Transverse colon (tissue), 4 donors: Measurements from ENCODE around the gene SLC35F3. TPM values are rescaled to one million over a fixed set of nuclear protein-coding genes. Genes with fewer than 3 reads are reported as not detected.

ENCODE experiments used
- DNase-seq: peaks from one replicate; pipeline ENCODE4 v3.0.0-alpha.2; 2019
- H3K27ac ChIP-seq, 4 donors: fragments of 200-600 bp; sonication (generic); 2 replicates each; pipeline ENCODE4 v1.5.1; 2016 to 2018; ENCODE audit warnings: inconsistent platforms in 4 of 4
- H3K27me3 ChIP-seq: fragments of 200-600 bp; sonication (generic); 2 replicates; pipeline ENCODE4 v1.5.1; 2017; ENCODE audit warnings: inconsistent platforms
- H3K36me3 ChIP-seq, 4 donors: fragments of 200-600 bp; sonication (generic); 2 replicates each; pipeline ENCODE4 v1.5.1; 2017 to 2019; ENCODE audit warnings: inconsistent platforms in 4 of 4
- H3K4me1 ChIP-seq, 4 donors: fragments of 200-600 bp; sonication (generic); 2 replicates each; pipeline ENCODE4 v1.5.1; 2017 to 2020; ENCODE audit warnings: inconsistent platforms in 4 of 4
- H3K4me3 ChIP-seq, 4 donors: fragments of 200-600 bp; sonication (generic); 1 replicate in 1 of 4; 2 replicates in 3 of 4; pipeline versions ENCODE4 v1.5.1 to v1.6.1; 2017 to 2019; ENCODE audit warnings: inconsistent platforms in 4 of 4
- H3K9me3 ChIP-seq, 2 donors: fragments of 200-600 bp; sonication (generic); 2 replicates each; pipeline ENCODE4 v1.5.1; 2017 to 2019; ENCODE audit warnings: inconsistent platforms in 2 of 2
- CTCF ChIP-seq, 5 experiments: fragments of 200-600 bp in 3 of 5; fragments of 450-650 bp in 2 of 5; sonication (generic) in 3 of 5; IDR thresholded peaks; 1 replicate in 2 of 5; 2 replicates in 3 of 5; pipeline ENCODE4 v1.5.1; 2016 to 2017; ENCODE audit warnings: antibody characterized with exemption in 5 of 5, inconsistent platforms in 3 of 5, mild to moderate bottlenecking in 2 of 5, moderate library complexity in 1 of 5
- EP300 ChIP-seq: sonication (generic); formaldehyde crosslinking; IDR thresholded peaks from one replicate; pipeline ENCODE4 v1.6.1; 2017; ENCODE audit warnings: antibody characterized with exemption, low read depth
- POLR2A ChIP-seq: fragments of 450-650 bp; IDR thresholded peaks from one replicate; pipeline ENCODE4 v1.6.1; 2016; ENCODE audit warnings: antibody characterized with exemption, mild to moderate bottlenecking, moderate library complexity
- POLR2AphosphoS5 ChIP-seq, 3 donors: sonication (generic); formaldehyde crosslinking; IDR thresholded peaks; one replicate each; pipeline ENCODE4 v1.6.1; 2016; ENCODE audit warnings: antibody characterized with exemption in 3 of 3
- WGBS, 2 donors: methylation state at CpG; one replicate each; pipeline ENCODE4 v1.1.5; 2018; ENCODE audit warnings: low coverage in 1 of 2; 5-methylcytosine and 5-hydroxymethylcytosine counted together
- in situ Hi-C, 4 donors: fragments of 200-750 bp; cut with MboI; loops; one replicate each; pipeline versions ENCODE4 v1.15.0 to v1.15.1; 2017; ENCODE audit warnings: low sequenced_read_pairs in 3 of 4, low pct_ligation_motif_present in 1 of 4, low pct_unique_long_range_greater_than_20kb in 1 of 4
- intact Hi-C: fragments of 100-400 bp; cut with DNase I; formaldehyde crosslinking; loops from one replicate; pipeline ENCODE4 v1.15.1; 2023; ENCODE audit warnings: low total_unique reads
- total RNA-seq, 4 donors: library from RNA; depleted of rRNA; stranded (reverse); fragments of >200 nt; gene quantifications; one replicate each; pipeline ENCODE4 v1.1.0, GENCODE V29; 2016

Gene SLC35F3
- total RNA-seq, 4 donors from 2014 or later, result not detected

GRCh38 chr1:234230414-234230862 lies 326.0 kb downstream of the SLC35F3 start:
- Histone ChIP-seq H3K4me1 (no peaks in the 10 kb centered on the region), H3K27ac (no peak overlapping the region), H3K9me3 (no peaks in the 10 kb centered on the region), H3K27me3 (peaks cover 10% of the 10 kb centered on the region), H3K36me3 (no peaks in the 10 kb centered on the region), H3K4me3 (no peak overlapping the region)
- 20 to 43% methylated on average over 1 to 10 of the region's 10 CpGs for WGBS, 2 donors
- in situ Hi-C loops, result no loop called here
- DNase-seq, result no peak
- intact Hi-C loops, result no loop called here
- TF ChIP-seq POLR2AphosphoS5 (IDR thresholded peaks at IDR 0.05) (no peak), EP300 (no peak), CTCF (IDR thresholded peaks at IDR 0.05) (no peak), POLR2A (no peak)

DNA sequence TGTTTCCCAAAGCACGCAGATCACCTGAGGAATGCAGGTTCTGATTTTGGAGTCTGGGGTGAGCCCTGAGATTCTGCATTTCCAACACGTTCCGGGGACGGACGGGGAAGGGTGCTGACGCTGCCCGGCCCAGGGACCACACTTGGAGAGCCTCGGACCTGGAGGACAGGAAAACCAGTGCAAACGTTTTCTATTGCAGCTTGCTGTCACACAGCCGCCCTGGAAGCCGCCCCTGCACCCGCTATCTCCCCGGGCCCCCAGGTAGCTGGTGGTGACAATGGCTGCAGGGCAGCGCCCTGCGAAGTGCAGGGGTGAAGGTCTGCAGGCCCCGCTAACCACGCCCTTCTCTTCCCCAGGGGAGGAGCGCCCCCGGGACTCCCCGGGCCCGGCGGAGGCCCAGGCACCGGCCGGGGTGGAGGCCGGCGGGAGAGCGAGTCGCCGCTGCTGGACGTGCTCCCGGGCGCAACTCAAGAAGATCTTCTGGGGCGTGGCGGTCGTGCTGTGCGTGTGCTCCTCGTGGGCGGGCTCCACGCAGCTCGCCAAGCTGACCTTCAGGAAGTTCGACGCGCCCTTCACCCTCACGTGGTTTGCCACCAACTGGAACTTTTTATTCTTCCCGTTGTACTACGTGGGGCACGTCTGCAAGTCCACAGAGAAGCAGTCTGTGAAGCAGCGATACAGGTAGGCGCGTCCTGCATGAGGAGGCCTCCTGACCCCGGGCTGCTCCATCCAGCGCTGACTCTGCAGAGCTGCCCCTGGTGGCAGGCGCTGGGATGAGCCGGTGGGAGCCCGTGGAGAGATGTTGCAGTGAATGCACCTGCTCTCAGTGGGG lies 326.8 kb downstream of the SLC35F3 start:
- no peaks in the 10 kb centered on the region for H3K36me3 ChIP-seq
- intact Hi-C loops, result no loop called here
- H3K4me1 ChIP-seq, result no peaks in the 10 kb centered on the region
- no peak for DNase-seq
- no peaks in the 10 kb centered on the region for H3K9me3 ChIP-seq
- peaks cover 10% of the 10 kb centered on the region for H3K27me3 ChIP-seq
- TF ChIP-seq POLR2A (no peak), CTCF (IDR thresholded peaks at IDR 0.05) (no peak), POLR2AphosphoS5 (IDR thresholded peaks at IDR 0.05) (no peak), EP300 (no peak)
- WGBS, 2 donors, result 80 to 83% methylated on average over 7 to 51 of the region's 55 CpGs
- no peak overlapping the region for H3K4me3 ChIP-seq
- in situ Hi-C loops, result no loop called here
- no peak overlapping the region for H3K27ac ChIP-seq

GRCh38 chr1:234231893-234232276 lies 327.4 kb downstream of the SLC35F3 start:
- Histone ChIP-seq H3K36me3 (no peaks in the 10 kb centered on the region), H3K4me1 (no peaks in the 10 kb centered on the region), H3K27me3 (peaks cover 10% of the 10 kb centered on the region), H3K9me3 (no peaks in the 10 kb centered on the region), H3K4me3 (no peak overlapping the region), H3K27ac (no peak overlapping the region)
- no peak for TF ChIP-seq POLR2A
- no peak for TF ChIP-seq EP300
- no peak for TF ChIP-seq POLR2AphosphoS5 (IDR thresholded peaks at IDR 0.05)
- no peak for TF ChIP-seq CTCF (IDR thresholded peaks at IDR 0.05)
- intact Hi-C loops, result no loop called here
- in situ Hi-C loops, result no loop called here
- 90% methylated on average over 13 of the region's 13 CpGs; no CpG with 5 or more reads in 1 of the 2 donors for WGBS, 2 donors
- no peak for DNase-seq

GRCh38 chr1:234234199-234234598 lies 329.7 kb downstream of the SLC35F3 start:
- no peaks in the 10 kb centered on the region for H3K4me1 ChIP-seq
- peaks cover 10% of the 10 kb centered on the region for H3K27me3 ChIP-seq
- no peaks in the 10 kb centered on the region for H3K9me3 ChIP-seq
- intact Hi-C loops, result no loop called here
- in situ Hi-C loops, result no loop called here
- H3K36me3 ChIP-seq, result no peaks in the 10 kb centered on the region
- WGBS, 2 donors, result 61 to 78% methylated on average over 4 to 6 of the region's 6 CpGs
- H3K4me3 ChIP-seq, result no peak overlapping the region
- no peak for DNase-seq
- TF ChIP-seq EP300 (no peak), CTCF (IDR thresholded peaks at IDR 0.05) (no peak), POLR2A (no peak), POLR2AphosphoS5 (IDR thresholded peaks at IDR 0.05) (no peak)
- H3K27ac ChIP-seq, result no peak overlapping the region
